Prostate gland (tissue), 2 donors: Measurements from ENCODE around the gene KLK7. TPM values are rescaled to one million over a fixed set of nuclear protein-coding genes. Genes with fewer than 3 reads are reported as not detected.

Experiments
- DNase-seq: peaks from one replicate; pipeline ENCODE4 v3.0.0-alpha.2; 2019; ENCODE audit warnings: low spot score
- H3K27ac ChIP-seq, 2 donors: fragments of 200-600 bp; sonication (generic); 2 replicates each; pipeline ENCODE4 v1.5.1; 2017 to 2019
- H3K27me3 ChIP-seq: fragments of 200-600 bp; sonication (generic); replicated peaks from 2 replicates; pipeline ENCODE4 v1.5.1; 2019; ENCODE audit not compliant: insufficient read depth
- H3K36me3 ChIP-seq, 2 donors: fragments of 200-600 bp; sonication (generic); 1 replicate in 1 of 2; 2 replicates in 1 of 2; pipeline versions ENCODE4 v1.5.1 to v1.8.1; 2017 to 2019
- H3K4me1 ChIP-seq: fragments of 200-600 bp; sonication (generic); replicated peaks from 2 replicates; pipeline ENCODE4 v1.5.1; 2019
- H3K4me3 ChIP-seq, 2 donors: fragments of 200-600 bp; sonication (generic); 2 replicates each; pipeline ENCODE4 v1.5.1; 2017 to 2019
- H3K9me3 ChIP-seq: fragments of 200-600 bp; sonication (generic); 2 replicates; pipeline ENCODE4 v1.5.1; 2017
- CTCF ChIP-seq, 4 experiments: fragments of 200-600 bp in 2 of 4; fragments of 450-650 bp in 2 of 4; sonication (generic) in 2 of 4; IDR thresholded peaks; 1 replicate in 3 of 4; 2 replicates in 1 of 4; pipeline ENCODE4 v1.5.1; 2016 to 2019; ENCODE audit warnings: antibody characterized with exemption in 4 of 4, mild to moderate bottlenecking in 2 of 4, moderate library complexity in 2 of 4
- POLR2A ChIP-seq: fragments of 450-650 bp; IDR thresholded peaks from one replicate; pipeline ENCODE4 v1.6.1; 2016; ENCODE audit warnings: antibody characterized with exemption, mild to moderate bottlenecking
- POLR2AphosphoS5 ChIP-seq: sonication (generic); formaldehyde crosslinking; IDR thresholded peaks from one replicate; pipeline ENCODE4 v1.6.1; 2017; ENCODE audit warnings: antibody characterized with exemption
- WGBS: methylation state at CpG from one replicate; pipeline ENCODE4 v1.1.5; 2018; 5-methylcytosine and 5-hydroxymethylcytosine counted together
- intact Hi-C: fragments of 100-400 bp; cut with DNase I; formaldehyde crosslinking; loops from one replicate; pipeline ENCODE4 v1.14.2; 2022
- total RNA-seq, 2 donors: library from RNA; depleted of rRNA; stranded (reverse); fragments of >200 nt; gene quantifications; one replicate each; pipeline ENCODE4 v1.1.0, GENCODE V29; 2016

The KLK7 gene
- total RNA-seq, 2 donors from 2014 or later = 0.68 to 1.2 TPM

DNA sequence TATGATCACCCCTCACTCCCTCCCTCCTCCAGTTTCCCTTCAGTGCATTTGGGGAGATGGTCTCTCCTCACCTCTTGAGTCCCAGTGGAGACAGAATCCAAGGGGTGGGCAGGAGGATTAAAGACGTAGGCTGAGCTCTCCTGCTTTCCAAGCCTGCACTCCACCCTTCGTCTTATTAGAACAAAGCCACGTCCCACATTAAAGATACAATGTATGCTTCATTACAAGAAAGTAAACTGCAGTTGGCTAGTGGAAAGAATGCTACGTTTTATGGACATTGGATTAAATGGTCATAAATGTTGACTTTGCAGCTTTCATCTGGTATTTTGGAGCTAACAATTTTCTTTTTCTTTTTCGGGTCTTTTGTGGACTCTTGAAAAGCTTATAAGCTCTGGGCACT lies 44.2 kb upstream of the KLK7 start:
- no peak for DNase-seq
- peak; percentile 57 for TF ChIP-seq POLR2AphosphoS5
- TF ChIP-seq POLR2A = no peak
- peak in 1 of 4 experiments; percentile 5 for TF ChIP-seq CTCF (IDR thresholded peaks at IDR 0.05)
- WGBS = 14% methylated on average over 5 of the region's 5 CpGs
- peak overlapping the region; percentile 36 to 38 for H3K4me3 ChIP-seq
- H3K27me3 ChIP-seq = no peaks in the 10 kb centered on the region
- H3K36me3 ChIP-seq = no peaks in the 10 kb centered on the region
- no peaks in the 10 kb centered on the region for H3K9me3 ChIP-seq
- no peaks in the 10 kb centered on the region for H3K4me1 ChIP-seq
- peak overlapping the region; percentile 83 to 86 for H3K27ac ChIP-seq
- intact Hi-C loops = no loop called here

DNA sequence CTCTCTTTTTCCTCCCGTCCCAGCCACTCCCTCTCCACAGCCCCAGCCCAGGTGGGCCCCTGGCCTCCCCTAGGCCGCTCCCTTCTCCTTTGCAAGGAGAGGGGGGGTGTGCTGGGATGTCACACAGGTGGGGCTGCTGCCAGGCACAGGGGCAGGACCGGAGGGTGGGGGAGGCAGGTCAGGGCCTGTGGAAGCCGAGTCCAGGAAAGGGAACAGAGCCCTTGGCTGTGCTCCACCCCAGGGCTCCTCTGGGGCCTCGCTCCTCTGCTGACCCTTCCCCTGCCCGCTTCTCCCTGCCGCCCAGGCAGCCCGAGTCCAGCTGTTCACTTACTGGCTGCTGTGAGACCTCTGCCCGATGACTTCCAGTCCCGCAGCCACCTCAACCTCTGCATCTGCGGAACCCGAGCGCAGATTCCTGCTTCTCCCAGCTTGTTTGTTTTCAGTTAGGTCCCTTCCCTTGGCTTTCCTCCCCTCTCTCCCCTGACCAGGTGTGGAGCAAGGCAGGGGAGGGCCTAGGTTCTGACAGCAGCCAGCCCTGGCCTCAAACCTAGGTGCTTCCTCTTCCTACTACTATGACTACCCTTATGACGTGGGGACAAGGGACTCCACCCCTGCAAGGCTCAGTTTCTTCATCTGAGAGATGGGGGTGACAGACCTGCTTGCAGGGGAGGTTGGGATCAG lies 43.5 kb upstream of the KLK7 start:
- H3K27me3 ChIP-seq = no peaks in the 10 kb centered on the region
- peak overlapping the region; percentile 36 to 38 for H3K4me3 ChIP-seq
- H3K36me3 ChIP-seq = no peaks in the 10 kb centered on the region
- TF ChIP-seq POLR2AphosphoS5 (no peak), CTCF (IDR thresholded peaks at IDR 0.05) (no peak), POLR2A (peak; percentile 63)
- H3K9me3 ChIP-seq = no peaks in the 10 kb centered on the region
- intact Hi-C loops = no loop called here
- peak overlapping the region; percentile 83 to 86 for H3K27ac ChIP-seq
- WGBS = 33% methylated on average over 13 of the region's 14 CpGs
- no peaks in the 10 kb centered on the region for H3K4me1 ChIP-seq
- DNase-seq = peak; percentile 31

DNA sequence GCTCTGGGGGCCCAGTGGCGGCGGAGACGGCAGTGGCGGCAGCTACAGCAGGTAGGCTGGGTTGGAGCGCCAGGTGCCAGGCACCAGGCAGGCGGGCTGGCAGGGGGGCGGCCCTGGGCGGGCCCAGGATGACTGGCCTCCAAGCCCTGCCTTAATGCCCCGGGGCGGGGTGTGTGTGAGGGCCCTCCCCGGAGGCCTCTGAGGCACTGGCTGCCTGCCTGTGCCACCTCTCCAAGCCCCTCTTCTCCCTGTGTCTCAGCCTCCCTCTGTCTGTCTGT lies 42.8 kb upstream of the KLK7 start, which contains the start of gene KLK11:
KLK11 (minus strand) TSS at position 63 of the 278 bp plus-strand sequence. CDS start 985 bp downstream, outside the sequence.
- Histone ChIP-seq H3K4me3 (peak within 1 kb of the TSS; percentile 36 to 38), H3K4me1 (no peaks in the 10 kb centered on the region), H3K9me3 (no peaks in the 10 kb centered on the region), H3K27ac (peak within 1 kb of the TSS; percentile 83 to 86), H3K36me3 (no peaks in the 10 kb centered on the region), H3K27me3 (no peaks in the 10 kb centered on the region)
- WGBS = 56% methylated on average over 11 of the region's 11 CpGs
- intact Hi-C loops = no loop called here
- peak; percentile 79 for DNase-seq
- peak; percentile 83 for TF ChIP-seq POLR2A
- peak in 1 of 4 experiments; percentile 6 for TF ChIP-seq CTCF (IDR thresholded peaks at IDR 0.05)
- no peak for TF ChIP-seq POLR2AphosphoS5

GRCh38 chr19:51025809-51026553 lies 42.3 kb upstream of the KLK7 start:
- H3K27ac ChIP-seq = peak overlapping the region; percentile 83 to 86
- no peaks in the 10 kb centered on the region for H3K4me1 ChIP-seq
- intact Hi-C loops = no loop called here
- no peak for TF ChIP-seq CTCF (IDR thresholded peaks at IDR 0.05)
- TF ChIP-seq POLR2AphosphoS5 = peak; percentile 46
- TF ChIP-seq POLR2A = peak; percentile 39
- no peaks in the 10 kb centered on the region for H3K9me3 ChIP-seq
- peak overlapping the region; percentile 36 to 38 for H3K4me3 ChIP-seq
- H3K27me3 ChIP-seq = no peaks in the 10 kb centered on the region
- peak; percentile 74 for DNase-seq
- 27% methylated on average over 18 of the region's 18 CpGs for WGBS
- H3K36me3 ChIP-seq = no peaks in the 10 kb centered on the region
